Stimulated activated CD4-positive, alpha-beta T cell treated with anti-CD3 and anti-CD28 coated beads, Interleukin-12 subunit alpha, Interleukin-12 subunit beta, amount 100 ng/mL, for 4 hours (primary cell): ENCODE results near the gene RFX1.
"Not testable (repeated sequence)": the region's sequence is repeated elsewhere in the genome, so short reads cannot be mapped to it uniquely, and the experiment has no call there.

Source experiments
- DNase-seq: peaks from one replicate; pipeline ENCODE4 v3.0.0-alpha.2; 2020

Gene RFX1

GRCh38 chr19:13932911-13933393 lies 73.2 kb downstream of the RFX1 start:
- DNase-seq = no peak

GRCh38 chr19:13932149-13932637 lies 73.9 kb downstream of the RFX1 start:
- no peak for DNase-seq

GRCh38 chr19:13931391-13932148 lies 74.5 kb downstream of the RFX1 start:
- DNase-seq = no peak

DNA sequence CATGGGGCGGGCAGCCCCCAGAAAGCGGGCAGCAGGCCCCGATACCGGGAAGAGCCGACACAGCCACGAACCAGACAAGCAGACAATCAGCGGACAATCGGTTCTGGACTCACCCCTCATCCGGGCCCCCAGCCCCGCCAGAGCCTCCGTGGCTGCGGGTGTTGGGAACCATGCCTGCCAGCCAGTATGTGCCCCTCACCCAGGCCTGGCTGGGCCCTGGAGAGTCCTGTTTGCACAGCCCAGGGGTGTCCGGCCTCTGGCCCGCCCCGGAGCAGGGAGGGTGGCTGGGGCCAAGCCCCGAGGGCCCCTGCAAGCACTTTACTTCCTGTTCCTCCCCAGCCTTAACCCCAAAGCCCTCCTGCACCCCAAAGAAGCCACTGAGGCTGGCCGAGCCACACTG lies 75.7 kb downstream of the RFX1 start:
- no peak for DNase-seq

GRCh38 chr19:13929956-13930355 lies 76.2 kb downstream of the RFX1 start:
- DNase-seq = no peak

DNA sequence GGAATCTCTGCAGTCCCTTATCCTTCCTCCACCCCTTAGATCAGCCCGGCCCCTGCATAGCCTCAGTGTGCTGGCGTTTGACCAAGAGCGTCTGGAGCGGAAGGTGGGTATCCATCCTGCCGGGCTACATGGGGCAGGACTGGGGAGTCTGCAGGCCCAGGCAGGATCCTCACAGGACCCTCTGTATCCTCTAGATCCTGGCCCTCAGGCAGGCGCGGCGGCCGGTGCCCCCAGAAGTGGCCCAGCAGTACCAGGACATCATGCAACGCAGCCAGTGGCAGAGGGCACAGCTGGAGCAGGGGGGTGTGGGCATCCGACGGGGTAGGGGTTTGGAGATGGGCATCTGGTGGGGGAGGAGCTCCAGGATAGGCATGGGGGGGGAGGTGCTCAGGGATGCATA lies 76.8 kb downstream of the RFX1 start:
- DNase-seq = no peak

DNA sequence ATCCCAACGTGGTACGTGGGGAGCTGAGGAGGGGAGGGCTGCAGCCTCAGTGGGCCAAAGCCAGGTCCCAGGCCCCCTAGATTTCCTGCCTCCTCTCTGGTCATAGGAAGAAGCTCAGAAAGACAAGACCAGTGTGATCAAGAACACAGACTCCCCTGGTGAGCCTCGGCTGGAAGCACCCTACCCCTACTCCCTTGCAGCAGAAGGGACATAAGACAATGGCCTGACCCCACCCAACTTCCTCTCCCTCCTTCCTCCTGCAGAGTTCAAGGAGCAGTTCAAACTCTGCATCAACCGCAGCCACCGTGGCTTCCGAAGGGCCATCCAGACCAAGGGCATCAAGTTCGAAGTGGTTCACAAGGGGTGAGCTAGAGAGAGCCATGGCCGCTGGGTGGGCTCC lies 79.4 kb downstream of the RFX1 start:
- DNase-seq = no peak

- DNase-seq = no peak
Observed at GRCh38 chr19:13926010-13926409, 80.1 kb downstream of the RFX1 start.

- DNase-seq = no peak
Observed at GRCh38 chr19:13923194-13923987, 82.7 kb downstream of the RFX1 start.

DNA sequence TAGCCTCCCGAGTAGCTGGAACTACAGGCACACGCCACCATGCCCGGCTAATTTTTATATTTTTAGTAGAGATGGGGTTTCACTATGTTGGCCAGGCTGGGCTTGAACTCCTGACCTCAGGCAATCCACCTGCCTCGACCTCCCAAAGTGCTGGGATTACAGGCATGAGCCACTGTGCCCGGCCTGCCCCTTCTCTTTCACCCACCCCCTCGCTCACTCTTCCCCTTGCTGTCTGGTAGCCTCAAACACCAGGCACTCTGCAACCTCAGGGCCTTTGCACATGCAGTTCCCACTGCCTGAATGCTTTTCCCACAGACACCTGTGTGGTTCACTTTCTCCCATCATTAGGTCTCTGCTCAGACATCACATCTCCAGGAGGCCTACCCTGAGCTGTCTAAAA lies 84.0 kb downstream of the RFX1 start:
- DNase-seq = not testable (repeated sequence)

DNA sequence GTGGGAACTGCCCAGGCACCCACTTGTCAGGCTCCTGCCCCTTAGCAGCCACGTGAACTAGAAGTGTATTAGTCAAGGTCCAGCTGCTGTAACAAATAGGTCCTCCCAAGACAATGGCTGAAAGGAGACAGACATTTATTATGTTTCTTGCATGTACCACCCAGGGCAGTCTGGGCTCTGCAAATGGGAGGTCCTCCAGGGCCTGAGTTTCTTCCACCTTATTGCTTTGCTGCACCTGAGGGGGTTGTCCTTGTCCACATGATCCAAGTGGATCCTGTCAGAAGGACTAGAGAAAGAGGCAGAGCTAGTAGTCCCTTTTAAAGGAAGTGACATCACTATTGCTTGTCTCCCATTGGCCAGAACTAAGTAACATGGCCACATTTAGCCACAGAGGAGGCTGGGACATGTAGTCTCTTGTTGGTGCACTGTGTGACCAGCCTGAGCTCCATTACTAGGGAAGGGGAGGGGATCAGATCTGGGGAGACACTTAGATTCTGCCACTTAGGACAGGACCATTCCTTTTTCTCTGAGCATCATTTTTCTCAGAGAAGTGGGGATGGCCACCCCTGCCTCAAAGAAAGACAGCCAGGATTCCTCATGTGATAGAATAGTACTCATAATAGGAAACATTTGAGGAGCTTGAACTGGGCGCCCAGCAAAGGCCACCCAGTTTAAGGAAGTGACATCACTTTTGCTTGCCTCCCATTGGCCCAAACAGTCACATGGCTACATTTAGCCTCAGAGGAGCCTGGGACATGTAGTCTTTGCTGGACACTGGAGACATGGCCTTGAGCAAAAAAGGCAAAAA lies 85.0 kb downstream of the RFX1 start:
- DNase-seq = no peak

GRCh38 chr19:13920524-13920923 lies 85.6 kb downstream of the RFX1 start:
- no peak for DNase-seq

GRCh38 chr19:13918726-13919411 lies 87.3 kb downstream of the RFX1 start:
- DNase-seq = no peak

DNA sequence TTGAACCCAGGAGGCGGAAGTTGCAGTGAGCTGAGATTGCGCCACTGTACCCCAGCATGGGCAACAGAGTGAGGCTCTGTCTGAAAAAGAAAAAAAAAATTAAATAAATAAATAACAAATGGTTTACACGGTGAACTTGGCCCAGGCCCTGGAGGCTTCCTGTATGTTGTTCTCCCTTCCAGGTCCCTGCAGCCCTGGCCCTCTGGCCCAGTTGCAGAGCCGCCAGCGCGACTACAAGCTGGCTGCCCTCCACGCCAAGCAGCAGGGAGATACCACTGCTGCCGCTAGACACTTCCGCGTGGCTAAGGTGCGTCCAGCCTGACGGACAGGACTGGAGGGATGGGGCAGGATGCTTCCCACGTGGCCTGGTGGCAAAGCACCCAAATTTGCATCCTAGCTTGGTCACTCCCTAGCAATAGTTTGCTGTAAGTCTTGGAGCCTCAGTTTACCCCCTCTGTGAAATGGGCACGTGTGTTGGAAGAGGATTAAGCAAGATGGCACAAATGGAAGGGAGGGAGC lies 88.2 kb downstream of the RFX1 start:
- no peak for DNase-seq

GRCh38 chr19:13914777-13915176 lies 91.3 kb downstream of the RFX1 start:
- no peak for DNase-seq

GRCh38 chr19:13913352-13913751 lies 92.8 kb downstream of the RFX1 start:
- DNase-seq = no peak
